HUES48 (cell line): ENCODE results near the gene AGMO.

Experiments used
- H3K27ac ChIP-seq: one replicate; pipeline ENCODE4 v1.7.0; 2013; ENCODE audit warnings: low read depth, low read length, inconsistent platforms
- H3K27me3 ChIP-seq: 2 replicates; pipeline ENCODE4 v1.6.1; 2013; ENCODE audit warnings: mild to moderate bottlenecking, low read length; ENCODE audit not compliant: control insufficient read depth, insufficient read depth
- H3K36me3 ChIP-seq: 2 replicates; pipeline ENCODE4 v1.6.1; 2013; ENCODE audit warnings: low read length; ENCODE audit not compliant: control insufficient read depth, insufficient read depth
- H3K4me1 ChIP-seq: 2 replicates; pipeline ENCODE4 v1.6.1; 2013; ENCODE audit warnings: mild to moderate bottlenecking, low read length; ENCODE audit not compliant: control insufficient read depth, insufficient read depth
- H3K4me3 ChIP-seq: 2 replicates; pipeline ENCODE4 v1.5.1; 2013; ENCODE audit warnings: mild to moderate bottlenecking, low read depth, low read length
- H3K9ac ChIP-seq: 2 replicates; pipeline ENCODE4 v1.6.1; 2013; ENCODE audit warnings: mild to moderate bottlenecking, low read depth, low read length, moderate library complexity
- H3K9me3 ChIP-seq: 2 replicates; pipeline ENCODE4 v1.6.1; 2013; ENCODE audit warnings: low read length; ENCODE audit not compliant: control insufficient read depth, insufficient read depth

Gene AGMO

GRCh38 chr7:15561835-15562234 is at the start of gene AGMO:
AGMO (minus strand) TSS chr7:15562015.
- Histone ChIP-seq H3K9ac (no peak within 1 kb of the TSS), H3K4me1 (peaks cover 13% of the 10 kb centered on the region; the same call in 1 of the 2 replicates), H3K27ac (no peak within 1 kb of the TSS), H3K4me3 (no peak within 1 kb of the TSS), H3K27me3 (no peaks in the 10 kb centered on the region), H3K36me3 (no peaks in the 10 kb centered on the region), H3K9me3 (no peaks in the 10 kb centered on the region)

GRCh38 chr7:15610503-15610902 is 48.7 kb upstream of the AGMO start:
- no peak overlapping the region for H3K4me3 ChIP-seq
- H3K27me3 ChIP-seq, result no peaks in the 10 kb centered on the region
- no peaks in the 10 kb centered on the region for H3K9me3 ChIP-seq
- peaks cover 11% of the 10 kb centered on the region for H3K4me1 ChIP-seq
- no peaks in the 10 kb centered on the region for H3K36me3 ChIP-seq
- no peak overlapping the region for H3K27ac ChIP-seq
- H3K9ac ChIP-seq, result no peak overlapping the region

GRCh38 chr7:15609287-15609686 is 47.5 kb upstream of the AGMO start:
- no peak overlapping the region for H3K27ac ChIP-seq
- H3K4me3 ChIP-seq, result no peak overlapping the region
- no peaks in the 10 kb centered on the region for H3K36me3 ChIP-seq
- H3K9me3 ChIP-seq, result no peaks in the 10 kb centered on the region
- H3K27me3 ChIP-seq, result no peaks in the 10 kb centered on the region
- H3K4me1 ChIP-seq, result peaks cover 11% of the 10 kb centered on the region
- no peak overlapping the region for H3K9ac ChIP-seq

- Histone ChIP-seq H3K9ac (no peak overlapping the region), H3K9me3 (no peaks in the 10 kb centered on the region), H3K36me3 (no peaks in the 10 kb centered on the region), H3K27me3 (no peaks in the 10 kb centered on the region), H3K4me3 (no peak overlapping the region), H3K4me1 (peaks cover 11% of the 10 kb centered on the region), H3K27ac (no peak overlapping the region)
Measured at GRCh38 chr7:15607529-15608210, 45.9 kb upstream of the AGMO start.

- H3K4me1 ChIP-seq, result peaks cover 11% of the 10 kb centered on the region
- no peaks in the 10 kb centered on the region for H3K36me3 ChIP-seq
- H3K27ac ChIP-seq, result no peak overlapping the region
- no peak overlapping the region for H3K4me3 ChIP-seq
- H3K9ac ChIP-seq, result no peak overlapping the region
- no peaks in the 10 kb centered on the region for H3K9me3 ChIP-seq
- no peaks in the 10 kb centered on the region for H3K27me3 ChIP-seq
Measured at GRCh38 chr7:15606561-15606960, 44.7 kb upstream of the AGMO start.

GRCh38 chr7:15604166-15604565 is 42.4 kb upstream of the AGMO start:
- peaks cover 11% of the 10 kb centered on the region for H3K4me1 ChIP-seq
- no peak overlapping the region for H3K9ac ChIP-seq
- no peaks in the 10 kb centered on the region for H3K27me3 ChIP-seq
- H3K36me3 ChIP-seq, result no peaks in the 10 kb centered on the region
- no peak overlapping the region for H3K27ac ChIP-seq
- H3K4me3 ChIP-seq, result no peak overlapping the region
- no peaks in the 10 kb centered on the region; the same call in 1 of the 2 replicates for H3K9me3 ChIP-seq

GRCh38 chr7:15603124-15603523 is 41.3 kb upstream of the AGMO start:
- no peak overlapping the region for H3K9ac ChIP-seq

GRCh38 chr7:15602236-15602635 is 40.4 kb upstream of the AGMO start:
- Histone ChIP-seq H3K4me3 (no peak overlapping the region), H3K4me1 (no peaks in the 10 kb centered on the region), H3K36me3 (no peaks in the 10 kb centered on the region), H3K27ac (no peak overlapping the region), H3K9ac (no peak overlapping the region), H3K27me3 (no peaks in the 10 kb centered on the region), H3K9me3 (peaks cover 3% of the 10 kb centered on the region; the same call in 1 of the 2 replicates)

More at GRCh38 chr7:15603124-15603523, 41.3 kb upstream of the AGMO start:
- Histone ChIP-seq H3K9me3 (peaks cover 3% of the 10 kb centered on the region; the same call in 1 of the 2 replicates), H3K27me3 (no peaks in the 10 kb centered on the region), H3K27ac (no peak overlapping the region), H3K36me3 (no peaks in the 10 kb centered on the region), H3K4me3 (no peak overlapping the region), H3K4me1 (peaks cover 8% of the 10 kb centered on the region)

- H3K4me1 ChIP-seq, result no peaks in the 10 kb centered on the region
- H3K36me3 ChIP-seq, result no peaks in the 10 kb centered on the region
- no peak overlapping the region for H3K4me3 ChIP-seq
- H3K9ac ChIP-seq, result no peak overlapping the region
- no peaks in the 10 kb centered on the region for H3K27me3 ChIP-seq
- no peak overlapping the region for H3K27ac ChIP-seq
- H3K9me3 ChIP-seq, result peaks cover 3% of the 10 kb centered on the region; the same call in 1 of the 2 replicates
Measured at GRCh38 chr7:15601175-15601574, 39.4 kb upstream of the AGMO start.

GRCh38 chr7:15600298-15600697 is 38.5 kb upstream of the AGMO start:
- Histone ChIP-seq H3K4me3 (no peak overlapping the region), H3K27me3 (no peaks in the 10 kb centered on the region), H3K4me1 (no peaks in the 10 kb centered on the region), H3K9me3 (peaks cover 3% of the 10 kb centered on the region; the same call in 1 of the 2 replicates), H3K9ac (no peak overlapping the region), H3K27ac (no peak overlapping the region), H3K36me3 (no peaks in the 10 kb centered on the region)

GRCh38 chr7:15594461-15594860 is 32.6 kb upstream of the AGMO start:
- no peaks in the 10 kb centered on the region for H3K27me3 ChIP-seq
- peaks cover 3% of the 10 kb centered on the region; the same call in 1 of the 2 replicates for H3K9me3 ChIP-seq
- H3K27ac ChIP-seq, result no peak overlapping the region
- no peak overlapping the region for H3K4me3 ChIP-seq
- H3K9ac ChIP-seq, result no peak overlapping the region
- no peaks in the 10 kb centered on the region for H3K36me3 ChIP-seq
- H3K4me1 ChIP-seq, result no peaks in the 10 kb centered on the region
